Medulla oblongata (tissue), 1 donor: Measurements from ENCODE around the gene TBC1D22A.
A peak's percentile ranks its signal among the peaks of the same experiment; 100 is the strongest.

Source experiments
- DNase-seq: peaks from one replicate; pipeline ENCODE4 v3.0.0-alpha.2; 2015; ENCODE audit errors: extremely low spot score

TBC1D22A gene

GRCh38 chr22:46887978-46888377 lies 125.5 kb downstream of the TBC1D22A start:
- DNase-seq = no peak

GRCh38 chr22:46890819-46891218 lies 128.4 kb downstream of the TBC1D22A start:
- DNase-seq = no peak

GRCh38 chr22:46891382-46891951 lies 129.0 kb downstream of the TBC1D22A start:
- DNase-seq = no peak

- DNase-seq = no peak
Observed at GRCh38 chr22:46892866-46893265, 130.4 kb downstream of the TBC1D22A start.

GRCh38 chr22:46893281-46894020 lies 131.0 kb downstream of the TBC1D22A start:
- DNase-seq = no peak

- peak; percentile 61 for DNase-seq
Observed at GRCh38 chr22:46894081-46894671, 131.7 kb downstream of the TBC1D22A start.

GRCh38 chr22:46894851-46895640 lies 132.6 kb downstream of the TBC1D22A start:
- no peak for DNase-seq

GRCh38 chr22:46895753-46896152 lies 133.3 kb downstream of the TBC1D22A start:
- peak; percentile 9 for DNase-seq

- no peak for DNase-seq
Observed at GRCh38 chr22:46896166-46896565, 133.7 kb downstream of the TBC1D22A start.

GRCh38 chr22:46896568-46897245 lies 134.3 kb downstream of the TBC1D22A start:
- no peak for DNase-seq

GRCh38 chr22:46897246-46897623 lies 134.8 kb downstream of the TBC1D22A start:
- no peak for DNase-seq

GRCh38 chr22:46900549-46900948 lies 138.1 kb downstream of the TBC1D22A start:
- no peak for DNase-seq

- no peak for DNase-seq
Observed at GRCh38 chr22:46902436-46902835, 140.0 kb downstream of the TBC1D22A start.

GRCh38 chr22:46902998-46903916 lies 140.8 kb downstream of the TBC1D22A start:
- no peak for DNase-seq

GRCh38 chr22:46905415-46905814 lies 143.0 kb downstream of the TBC1D22A start:
- DNase-seq = no peak

- DNase-seq = no peak
Observed at GRCh38 chr22:46905834-46906233, 143.4 kb downstream of the TBC1D22A start.

GRCh38 chr22:46906326-46907045 lies 144.0 kb downstream of the TBC1D22A start:
- DNase-seq = no peak

GRCh38 chr22:46907241-46908215 lies 145.1 kb downstream of the TBC1D22A start:
- DNase-seq = no peak

- DNase-seq = no peak
Observed at GRCh38 chr22:46908641-46909107, 146.2 kb downstream of the TBC1D22A start.
